Measurements from ENCODE around the gene ADSS1. TPM values are rescaled to one million over a fixed set of nuclear protein-coding genes. Genes with fewer than 3 reads are reported as not detected.

Gene ADSS1
- total RNA-seq, 1 experiment from 2014 or later = 9.9 TPM

- TF ChIP-seq, protein P1, sequence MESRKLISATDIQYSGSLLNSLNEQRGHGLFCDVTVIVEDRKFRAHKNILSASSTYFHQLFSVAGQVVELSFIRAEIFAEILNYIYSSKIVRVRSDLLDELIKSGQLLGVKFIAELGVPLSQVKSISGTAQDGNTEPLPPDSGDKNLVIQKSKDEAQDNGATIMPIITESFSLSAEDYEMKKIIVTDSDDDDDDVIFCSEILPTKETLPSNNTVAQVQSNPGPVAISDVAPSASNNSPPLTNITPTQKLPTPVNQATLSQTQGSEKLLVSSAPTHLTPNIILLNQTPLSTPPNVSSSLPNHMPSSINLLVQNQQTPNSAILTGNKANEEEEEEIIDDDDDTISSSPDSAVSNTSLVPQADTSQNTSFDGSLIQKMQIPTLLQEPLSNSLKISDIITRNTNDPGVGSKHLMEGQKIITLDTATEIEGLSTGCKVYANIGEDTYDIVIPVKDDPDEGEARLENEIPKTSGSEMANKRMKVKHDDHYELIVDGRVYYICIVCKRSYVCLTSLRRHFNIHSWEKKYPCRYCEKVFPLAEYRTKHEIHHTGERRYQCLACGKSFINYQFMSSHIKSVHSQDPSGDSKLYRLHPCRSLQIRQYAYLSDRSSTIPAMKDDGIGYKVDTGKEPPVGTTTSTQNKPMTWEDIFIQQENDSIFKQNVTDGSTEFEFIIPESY (IDR thresholded peaks at IDR 0.05; ENCODE audit: extremely low read depth, insufficient replicate concordance, low read length) = no peak
Observed at GRCh38 chr14:104744484-104744883, 20.5 kb downstream of the ADSS1 start (continued).

DNA sequence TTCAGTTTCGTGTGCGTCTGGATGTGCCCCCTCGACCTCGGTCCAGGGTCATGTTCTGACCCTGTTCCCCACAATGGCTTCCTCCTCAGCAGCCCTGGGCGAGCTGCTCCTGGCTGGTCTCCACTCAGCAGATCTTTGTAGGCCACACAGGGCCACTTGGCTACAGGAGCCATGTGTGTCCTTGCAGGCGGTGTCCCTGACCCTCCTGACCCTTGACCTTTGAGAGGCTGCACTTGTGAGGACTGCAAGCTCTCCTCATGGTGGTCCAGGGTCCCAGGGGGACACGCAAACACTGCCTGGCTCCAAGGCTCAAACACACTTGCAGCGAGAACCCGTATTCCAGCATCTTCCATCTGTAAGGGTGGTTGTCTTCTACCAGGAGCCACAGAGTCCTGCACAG lies 21.4 kb downstream of the ADSS1 start:
- no peak for TF ChIP-seq TCF7L2 (IDR thresholded peaks at IDR 0.05; ENCODE audit: borderline replicate concordance, extremely low read depth, insufficient read depth, insufficient read length)
- TF ChIP-seq FOSL1 (IDR thresholded peaks at IDR 0.05; ENCODE audit: low read depth) = no peak
- no peak for TF ChIP-seq CBX3 (IDR thresholded peaks at IDR 0.05; ENCODE audit: low read depth)
- TF ChIP-seq JUND (IDR thresholded peaks at IDR 0.05) = no peak
- no peak for TF ChIP-seq SP1 (IDR thresholded peaks at IDR 0.05; ENCODE audit: low read depth)
- TF ChIP-seq, protein P1 (IDR thresholded peaks at IDR 0.05; ENCODE audit: extremely low read depth, insufficient replicate concordance, low read length) = no peak
- TF ChIP-seq EZH2phosphoT487 (IDR thresholded peaks at IDR 0.05; ENCODE audit: borderline replicate concordance) = no peak
- no peak for TF ChIP-seq POLR2AphosphoS5 (IDR thresholded peaks at IDR 0.05; ENCODE audit: low read depth, low read length)
- TF ChIP-seq POLR2A (IDR thresholded peaks at IDR 0.05; ENCODE audit: borderline replicate concordance, extremely low read depth, insufficient read depth, insufficient read length) = no peak
- TF ChIP-seq SRF (IDR thresholded peaks at IDR 0.05; ENCODE audit: low read depth) = no peak
- no peak for TF ChIP-seq EZH2 (IDR thresholded peaks at IDR 0.05)
- no peak for TF ChIP-seq EGR1 (IDR thresholded peaks at IDR 0.05; ENCODE audit: low read depth)
- no peak for TF ChIP-seq ELF1 (IDR thresholded peaks at IDR 0.05; ENCODE audit: borderline replicate concordance, low read depth)
- no peak for TF ChIP-seq CEBPB (IDR thresholded peaks at IDR 0.05; ENCODE audit: low read depth)
- TF ChIP-seq YY1 (IDR thresholded peaks at IDR 0.05; ENCODE audit: extremely low read depth, insufficient replicate concordance, low read depth, low read length) = no peak
- no peak for TF ChIP-seq MAX (IDR thresholded peaks at IDR 0.05)
- TF ChIP-seq ZNF274 (IDR thresholded peaks at IDR 0.05; ENCODE audit: low read depth, low read length) = no peak
- no peak for DNase-seq (ENCODE audit: low read depth, low spot score)
- CTCF ChIA-PET = no interaction called here
- RAD21 ChIA-PET (ENCODE audit: low non-redundant PET in 1 of 2, low total read pairs in 2 of 2, uncharacterized antibody in 2 of 2, unreplicated experiment in 2 of 2) = no interaction called here
- no peak overlapping the region for H3K4me2 ChIP-seq (ENCODE audit: low read length)
- no peak overlapping the region for H3K9ac ChIP-seq (ENCODE audit: low read length)
- no peaks in the 10 kb centered on the region for H4K20me1 ChIP-seq (ENCODE audit: insufficient read depth)
- peaks cover 9 to 16% of the 10 kb centered on the region in 2 experiments for H3K4me1 ChIP-seq (ENCODE audit: control insufficient read depth in 1 of 2, insufficient read depth in 2 of 2, low read length in 2 of 2)
- no peaks in the 10 kb centered on the region for H3K9me3 ChIP-seq (ENCODE audit: control insufficient read depth in 1 of 2, insufficient read depth in 1 of 2, low read depth in 1 of 2, low read length in 2 of 2)
- POLR2A ChIA-PET = no interaction called here
- H3K79me2 ChIP-seq (ENCODE audit: insufficient read depth, low read length) = no peaks in the 10 kb centered on the region
- no peak for ATAC-seq
- no peaks in the 10 kb centered on the region for H3K36me3 ChIP-seq (ENCODE audit: control insufficient read depth in 1 of 2, insufficient read depth in 2 of 2, low read length in 2 of 2)
- no peaks in the 10 kb centered on the region for H3K9me2 ChIP-seq (ENCODE audit: insufficient read depth)
- no peak overlapping the region for H3K27ac ChIP-seq (ENCODE audit: low read depth, low read length)
- intact Hi-C loops (cut with micrococcal nuclease) = no loop called here
- no peaks in the 10 kb centered on the region for H3K27me3 ChIP-seq (ENCODE audit: insufficient read depth, low read length)
- H3K4me3 ChIP-seq (replicated peaks in 1 of 2; ENCODE audit: low read depth in 1 of 2, low read length in 2 of 2) = no peak overlapping the region
- no TSS peak for BruUV-seq (replicated peaks)
- no peak overlapping the region for H2AFZ ChIP-seq (ENCODE audit: low read depth, low read length, poor library complexity, severe bottlenecking)
